ENCODE results near the gene ZFR.
A peak's percentile ranks its signal among the peaks of the same experiment; 100 is the strongest.
"Not testable (repeated sequence)": the region's sequence is repeated elsewhere in the genome, so short reads cannot be mapped to it uniquely, and the experiment has no call there.

Gene ZFR

DNA sequence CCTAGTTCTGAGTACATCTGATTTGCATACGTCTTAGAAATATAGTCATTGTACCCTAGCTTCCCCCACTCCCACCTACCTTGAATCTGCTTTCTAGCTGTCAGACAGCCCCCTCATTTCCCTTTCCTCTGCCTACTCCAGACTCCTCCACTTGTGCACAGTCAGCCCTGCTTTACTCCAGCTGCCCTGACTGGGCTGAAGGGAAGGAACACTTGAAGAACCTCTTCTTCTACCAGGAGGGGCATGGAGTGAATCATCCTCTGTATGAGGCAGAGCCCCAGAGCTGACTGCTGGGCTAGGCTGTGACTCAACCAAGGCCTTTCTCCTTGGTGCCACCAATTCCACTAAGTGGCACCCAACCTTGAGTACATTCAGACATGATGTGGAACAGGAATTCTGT is 18.1 kb upstream of the ZFR start:
- no peaks in the 10 kb centered on the region for H3K27me3 Mint-ChIP-seq
- H3K36me3 Mint-ChIP-seq (ENCODE audit: low read depth): no peaks in the 10 kb centered on the region
- H3K9me3 Mint-ChIP-seq: no peaks in the 10 kb centered on the region
- no peak overlapping the region for H3K27ac Mint-ChIP-seq
- intact Hi-C loops (cut with micrococcal nuclease): no loop called here
- peaks cover 5% of the 10 kb centered on the region for H3K4me1 Mint-ChIP-seq (ENCODE audit: low read depth)
- no peak overlapping the region for H3K4me3 Mint-ChIP-seq

DNA sequence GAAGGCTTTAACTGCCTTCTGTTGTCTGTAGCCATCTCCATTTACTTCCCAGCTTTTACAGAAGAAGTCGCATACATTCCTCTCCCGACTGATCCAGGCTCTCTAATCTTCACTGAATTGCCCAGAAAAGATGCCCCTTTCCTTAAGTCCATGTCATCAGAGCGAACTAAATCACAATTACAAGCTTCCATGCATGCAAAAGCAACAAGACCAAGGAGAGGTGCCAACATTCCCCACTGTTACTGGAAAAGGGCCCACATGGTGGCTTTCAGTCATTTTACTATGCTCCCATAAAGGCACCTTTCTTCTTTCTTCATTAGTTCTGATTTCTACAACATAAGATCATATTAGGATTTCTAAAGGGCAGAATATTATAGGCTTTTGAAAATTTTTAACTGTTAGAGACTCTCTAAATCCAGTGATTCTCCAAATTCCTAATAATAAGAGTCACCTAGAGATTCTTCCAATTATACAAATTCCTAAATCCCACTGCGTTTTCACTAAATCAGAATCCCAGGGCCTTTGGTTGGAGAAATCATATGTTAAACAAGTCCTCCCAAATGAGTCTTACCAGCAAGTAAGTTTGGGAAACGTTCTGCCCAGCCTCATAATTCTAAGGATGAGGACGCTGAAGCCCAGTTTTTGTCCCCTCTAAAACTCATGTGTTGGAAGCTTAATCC is 17.0 kb upstream of the ZFR start:
- Mint-ChIP-seq H3K4me1 (ENCODE audit: low read depth) (peaks cover 5% of the 10 kb centered on the region), H3K9me3 (no peaks in the 10 kb centered on the region), H3K27ac (no peak overlapping the region), H3K27me3 (no peaks in the 10 kb centered on the region), H3K36me3 (ENCODE audit: low read depth) (no peaks in the 10 kb centered on the region), H3K4me3 (no peak overlapping the region)
- intact Hi-C loops (cut with micrococcal nuclease): no loop called here

DNA sequence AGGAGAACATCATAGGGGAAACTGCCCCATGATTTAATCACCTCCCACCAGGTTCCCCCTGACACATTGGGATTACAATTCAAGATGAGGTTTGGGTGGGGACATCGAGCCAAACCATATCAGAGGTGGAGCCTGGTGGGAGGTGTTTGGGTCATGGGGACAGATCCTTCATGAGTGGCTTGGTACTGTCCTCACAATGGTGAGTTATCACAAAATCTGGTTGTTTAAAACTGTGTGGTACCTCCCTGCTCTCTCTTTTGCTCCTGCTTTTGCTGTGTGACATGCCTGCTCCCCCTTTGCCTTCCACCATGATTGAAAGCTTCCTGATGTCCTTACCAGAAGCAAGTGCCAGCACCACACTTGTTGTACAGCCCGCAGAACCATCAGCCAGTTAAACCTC is 16.2 kb upstream of the ZFR start:
- H3K27ac Mint-ChIP-seq: no peak overlapping the region
- intact Hi-C loops (cut with micrococcal nuclease): no loop called here
- H3K9me3 Mint-ChIP-seq: no peaks in the 10 kb centered on the region
- H3K4me1 Mint-ChIP-seq (ENCODE audit: low read depth): peaks cover 5% of the 10 kb centered on the region
- H3K36me3 Mint-ChIP-seq (ENCODE audit: low read depth): no peaks in the 10 kb centered on the region
- H3K4me3 Mint-ChIP-seq: no peak overlapping the region
- H3K27me3 Mint-ChIP-seq: no peaks in the 10 kb centered on the region

DNA sequence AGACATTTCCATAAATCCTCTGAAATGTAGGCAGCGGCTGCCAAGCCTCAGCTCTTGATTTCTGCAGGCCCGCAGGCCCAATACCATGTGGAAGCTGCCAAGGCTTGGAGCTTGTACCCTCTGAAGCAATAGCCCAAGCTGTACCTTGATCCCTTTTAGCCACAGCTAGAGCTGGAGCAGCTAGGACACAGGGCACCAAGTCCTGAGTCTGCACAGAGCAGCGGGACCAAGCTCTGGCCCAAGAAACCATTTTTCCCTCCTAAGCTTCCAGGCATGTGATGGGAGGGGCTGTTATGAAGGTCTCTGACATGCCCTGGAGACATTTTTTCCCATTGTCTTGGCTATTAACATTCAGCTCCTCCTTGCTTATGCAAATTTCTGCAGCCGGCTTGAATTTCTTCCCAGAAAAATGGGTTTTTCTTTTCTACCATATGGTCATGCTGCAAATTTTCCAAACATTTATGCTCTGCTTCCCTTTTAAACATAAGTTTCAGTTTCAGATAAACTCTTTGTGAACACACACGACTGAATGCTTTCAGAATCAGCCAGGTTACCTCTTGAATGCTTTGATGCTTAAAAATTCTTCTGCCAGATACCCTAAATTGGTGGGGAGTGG is 14.4 kb upstream of the ZFR start:
- intact Hi-C loops (cut with micrococcal nuclease): no loop called here
- no peak overlapping the region for H3K4me3 Mint-ChIP-seq
- H3K36me3 Mint-ChIP-seq (ENCODE audit: low read depth): no peaks in the 10 kb centered on the region
- H3K27me3 Mint-ChIP-seq: no peaks in the 10 kb centered on the region
- no peak overlapping the region for H3K27ac Mint-ChIP-seq
- H3K9me3 Mint-ChIP-seq: no peaks in the 10 kb centered on the region
- peaks cover 5% of the 10 kb centered on the region for H3K4me1 Mint-ChIP-seq (ENCODE audit: low read depth)

DNA sequence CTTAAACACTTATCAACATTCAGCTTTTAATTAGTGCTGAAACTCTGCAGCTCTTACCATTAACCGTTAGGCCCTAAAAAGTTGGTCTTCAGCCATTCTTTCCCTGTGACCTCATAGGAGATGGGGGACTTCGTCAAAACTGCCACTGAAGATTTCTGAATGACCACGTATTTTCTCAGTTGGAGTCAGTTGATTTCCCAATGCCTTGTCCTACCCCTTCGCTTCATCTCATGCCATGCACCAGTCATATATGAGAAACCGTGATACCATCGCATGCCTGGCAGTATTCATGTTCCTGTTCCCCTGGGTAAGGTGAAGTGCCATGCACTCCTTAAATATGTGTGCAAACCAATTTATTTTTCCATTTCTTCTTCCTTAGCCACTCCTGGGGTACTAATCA is 10.8 kb upstream of the ZFR start:
- Mint-ChIP-seq H3K36me3 (ENCODE audit: low read depth) (no peaks in the 10 kb centered on the region), H3K9me3 (no peaks in the 10 kb centered on the region), H3K27ac (peak overlapping the region; percentile 34), H3K4me1 (ENCODE audit: low read depth) (no peaks in the 10 kb centered on the region), H3K4me3 (no peak overlapping the region), H3K27me3 (no peaks in the 10 kb centered on the region)
- intact Hi-C loops (cut with micrococcal nuclease): no loop called here

DNA sequence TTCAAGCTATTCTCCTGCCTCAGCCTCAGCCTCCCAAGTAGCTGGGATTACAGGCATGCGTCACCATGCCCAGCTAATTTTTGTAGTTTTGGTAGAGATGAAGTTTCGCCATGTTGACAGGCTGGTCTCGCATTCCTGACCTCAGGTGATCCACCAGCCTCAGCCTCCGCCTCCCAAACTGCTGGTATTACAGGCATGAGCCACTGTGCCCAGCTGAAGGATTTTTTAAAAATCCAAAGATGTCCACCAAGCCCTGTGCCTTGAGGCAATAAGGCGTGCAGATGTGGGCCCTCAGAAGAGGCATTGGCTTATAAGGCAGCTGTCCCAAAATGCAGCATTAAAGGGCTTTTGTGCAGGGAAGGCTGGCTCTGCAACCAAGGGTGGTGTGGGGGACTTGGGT is 10.3 kb upstream of the ZFR start:
- no peaks in the 10 kb centered on the region for H3K4me1 Mint-ChIP-seq (ENCODE audit: low read depth)
- intact Hi-C loops (cut with micrococcal nuclease): no loop called here

DNA sequence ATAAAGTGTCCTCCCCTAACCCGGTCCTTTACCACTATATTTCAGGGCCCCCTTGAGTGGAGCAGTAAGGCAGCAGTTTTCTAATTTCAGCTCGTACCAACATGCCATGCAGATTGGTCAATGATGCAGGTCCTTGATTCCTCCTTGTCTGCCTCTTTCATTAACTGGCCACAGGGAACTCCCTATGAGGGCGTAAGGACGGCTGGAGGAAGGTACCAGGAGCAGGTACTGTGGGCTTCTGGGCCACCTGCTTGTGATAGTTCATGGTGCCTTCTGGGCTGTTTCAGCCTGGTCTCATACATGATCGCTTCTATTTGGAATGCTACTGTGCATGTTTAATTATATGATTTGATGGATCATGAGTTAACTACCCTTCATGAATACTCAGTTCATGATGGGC is 9.4 kb upstream of the ZFR start:
- no peak overlapping the region for H3K4me3 Mint-ChIP-seq

More for the DNA sequence above, 10.3 kb upstream of the ZFR start:
- H3K4me3 Mint-ChIP-seq: no peak overlapping the region
- H3K9me3 Mint-ChIP-seq: no peaks in the 10 kb centered on the region
- H3K27me3 Mint-ChIP-seq: no peaks in the 10 kb centered on the region
- no peak overlapping the region for H3K27ac Mint-ChIP-seq
- no peaks in the 10 kb centered on the region for H3K36me3 Mint-ChIP-seq (ENCODE audit: low read depth)

DNA sequence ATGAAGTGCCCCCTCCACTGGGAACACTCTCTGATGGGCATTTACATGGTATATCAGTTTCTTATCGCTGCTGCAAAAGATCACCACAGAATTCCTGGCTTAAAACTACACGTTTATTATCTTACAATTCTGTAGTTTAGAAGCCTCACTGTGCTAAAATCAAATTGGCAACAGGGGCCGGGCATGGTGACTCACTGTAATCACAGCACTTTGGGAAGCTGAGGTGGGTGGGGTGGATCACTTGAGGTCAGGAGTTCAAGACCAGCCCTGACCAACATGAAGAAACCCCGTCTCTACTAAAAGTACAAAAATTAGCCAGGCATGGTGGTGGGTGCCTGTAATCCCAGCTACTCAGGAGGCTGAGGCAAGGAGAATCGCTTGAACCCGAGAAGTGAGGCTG is 7.8 kb upstream of the ZFR start:
- H3K27ac Mint-ChIP-seq; intact Hi-C loops (cut with micrococcal nuclease); H3K9me3 Mint-ChIP-seq; H3K27me3 Mint-ChIP-seq; H3K4me3 Mint-ChIP-seq; H3K4me1 Mint-ChIP-seq (ENCODE audit: low read depth); H3K36me3 Mint-ChIP-seq (ENCODE audit: low read depth): not testable (repeated sequence)

More for the DNA sequence above, 9.4 kb upstream of the ZFR start:
- no peak overlapping the region for H3K27ac Mint-ChIP-seq
- intact Hi-C loops (cut with micrococcal nuclease): no loop called here
- no peaks in the 10 kb centered on the region for H3K27me3 Mint-ChIP-seq
- H3K4me1 Mint-ChIP-seq (ENCODE audit: low read depth): no peaks in the 10 kb centered on the region
- no peaks in the 10 kb centered on the region for H3K9me3 Mint-ChIP-seq
- no peaks in the 10 kb centered on the region for H3K36me3 Mint-ChIP-seq (ENCODE audit: low read depth)

DNA sequence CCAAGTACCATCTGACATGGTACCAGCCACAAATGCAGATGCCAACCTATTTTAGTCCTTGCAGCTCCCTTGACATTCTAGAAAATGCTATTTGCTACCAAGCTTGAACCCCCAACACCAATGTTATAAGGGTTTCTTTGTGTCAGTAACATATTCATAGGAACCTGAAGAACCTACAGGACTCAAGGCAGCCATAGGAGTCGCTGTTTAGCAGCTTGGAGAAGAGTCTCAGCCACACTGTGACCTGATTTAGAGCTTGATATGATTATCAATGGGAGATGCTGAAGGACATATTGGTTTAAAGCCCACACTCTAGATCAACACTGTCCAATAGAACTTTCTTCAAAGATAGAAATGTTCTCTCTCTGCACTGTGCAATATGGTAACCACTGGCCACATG is 6.4 kb upstream of the ZFR start:
- intact Hi-C loops (cut with micrococcal nuclease): no loop called here
- H3K9me3 Mint-ChIP-seq: no peaks in the 10 kb centered on the region
- H3K27ac Mint-ChIP-seq: no peak overlapping the region
- H3K4me1 Mint-ChIP-seq (ENCODE audit: low read depth): peaks cover 10% of the 10 kb centered on the region
- no peaks in the 10 kb centered on the region for H3K27me3 Mint-ChIP-seq
- no peaks in the 10 kb centered on the region for H3K36me3 Mint-ChIP-seq (ENCODE audit: low read depth)
- H3K4me3 Mint-ChIP-seq: no peak overlapping the region

DNA sequence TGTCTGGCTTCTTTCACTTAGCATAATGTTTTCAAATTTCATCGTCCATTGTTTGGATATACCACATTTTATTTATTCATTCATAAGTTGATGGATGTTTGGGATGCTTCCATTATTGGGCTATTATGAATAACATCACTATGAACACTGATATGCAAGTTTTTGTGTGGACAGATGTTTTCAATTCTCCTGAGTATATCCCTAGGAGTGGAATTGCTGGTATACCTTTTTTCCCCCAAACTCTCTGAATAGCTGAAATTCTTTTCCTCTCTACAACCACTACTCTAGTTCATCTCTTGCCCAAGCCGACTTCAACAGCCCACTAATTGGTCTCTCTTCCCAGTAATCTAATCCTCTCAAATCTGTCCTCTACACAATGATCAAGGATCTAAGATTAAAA is 4.7 kb upstream of the ZFR start:
- intact Hi-C loops (cut with micrococcal nuclease): loop anchor here (10.0 kb wide), 1 partner anchor 274 kb away; the partner anchor contains the start of gene GOLPH3
- Mint-ChIP-seq H3K4me1 (ENCODE audit: low read depth) (peaks cover 22% of the 10 kb centered on the region), H3K4me3 (no peak overlapping the region), H3K27me3 (no peaks in the 10 kb centered on the region), H3K27ac (no peak overlapping the region), H3K9me3 (no peaks in the 10 kb centered on the region), H3K36me3 (ENCODE audit: low read depth) (no peaks in the 10 kb centered on the region)

DNA sequence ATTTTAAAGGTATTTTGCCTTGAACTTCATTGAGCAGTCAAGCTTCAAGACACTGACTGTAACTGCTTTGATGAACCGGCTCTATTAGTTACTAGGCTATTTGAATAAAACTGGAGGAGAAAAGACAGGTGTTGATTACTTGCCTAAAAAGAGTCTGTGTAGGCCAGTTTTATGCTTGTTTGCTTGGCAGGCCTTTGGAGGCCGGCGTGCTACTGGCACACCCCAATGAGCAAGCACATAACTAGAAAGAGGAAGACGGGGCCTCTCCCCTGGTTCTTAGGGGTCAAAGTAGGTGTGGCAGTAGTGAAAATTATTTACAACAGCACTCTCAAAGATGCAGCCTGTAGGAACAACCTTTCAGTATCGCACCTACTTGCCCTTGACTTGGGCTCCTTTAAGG is 2.1 kb upstream of the ZFR start:
- no peak overlapping the region for H3K4me3 Mint-ChIP-seq
- H3K9me3 Mint-ChIP-seq: no peaks in the 10 kb centered on the region
- H3K27me3 Mint-ChIP-seq: no peaks in the 10 kb centered on the region
- H3K4me1 Mint-ChIP-seq (ENCODE audit: low read depth): peaks cover 36% of the 10 kb centered on the region
- peak overlapping the region; percentile 67 for H3K27ac Mint-ChIP-seq
- H3K36me3 Mint-ChIP-seq (ENCODE audit: low read depth): no peaks in the 10 kb centered on the region
- intact Hi-C loops (cut with micrococcal nuclease): loop anchor here (10.0 kb wide), 1 partner anchor 272 kb away; the partner anchor contains the start of gene GOLPH3

DNA sequence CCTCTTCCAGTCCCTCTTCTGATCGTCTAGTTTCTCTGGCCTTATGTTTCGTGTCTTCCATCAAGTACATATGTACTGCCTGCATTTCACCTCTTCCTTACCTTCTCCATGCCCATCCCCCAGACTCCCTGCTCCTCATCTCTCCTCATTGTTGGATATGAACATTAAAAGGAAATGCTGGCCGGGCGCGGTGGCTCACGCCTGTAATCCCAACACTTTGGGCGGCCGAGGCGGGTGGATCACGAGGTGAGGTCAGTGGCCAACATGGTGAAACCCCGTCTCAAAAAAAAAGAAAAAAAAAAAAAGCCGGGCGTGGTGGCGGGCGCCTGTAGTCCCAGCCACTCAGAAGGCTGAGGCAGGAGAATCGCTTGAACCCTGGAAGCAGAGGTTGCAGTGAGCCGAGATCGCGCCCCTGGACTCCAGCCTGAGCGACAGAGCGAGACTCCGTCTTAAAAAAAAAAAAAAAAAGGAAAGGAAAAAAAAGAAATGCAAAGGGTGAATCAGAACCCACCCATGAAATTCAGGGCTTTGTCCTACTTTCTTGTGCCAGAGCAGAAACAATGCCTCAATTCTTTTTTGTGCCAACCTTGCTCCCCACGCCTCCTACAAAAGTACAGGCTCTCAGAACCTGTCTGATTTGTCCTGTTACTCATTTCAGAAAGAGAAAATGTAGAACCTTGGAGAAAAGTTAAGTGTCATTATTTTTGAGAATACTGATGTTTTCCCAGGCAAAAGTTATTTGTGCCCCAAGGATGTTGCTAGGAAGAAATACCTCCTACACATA is 1.5 kb upstream of the ZFR start:
- Mint-ChIP-seq H3K4me3 (no peak overlapping the region), H3K4me1 (ENCODE audit: low read depth) (peaks cover 36% of the 10 kb centered on the region), H3K36me3 (ENCODE audit: low read depth) (no peaks in the 10 kb centered on the region), H3K9me3 (no peaks in the 10 kb centered on the region), H3K27me3 (no peaks in the 10 kb centered on the region), H3K27ac (peak overlapping the region; percentile 83)
- intact Hi-C loops (cut with micrococcal nuclease): loop anchor here (10.0 kb wide), 1 partner anchor 271 kb away; the partner anchor contains the start of gene GOLPH3

DNA sequence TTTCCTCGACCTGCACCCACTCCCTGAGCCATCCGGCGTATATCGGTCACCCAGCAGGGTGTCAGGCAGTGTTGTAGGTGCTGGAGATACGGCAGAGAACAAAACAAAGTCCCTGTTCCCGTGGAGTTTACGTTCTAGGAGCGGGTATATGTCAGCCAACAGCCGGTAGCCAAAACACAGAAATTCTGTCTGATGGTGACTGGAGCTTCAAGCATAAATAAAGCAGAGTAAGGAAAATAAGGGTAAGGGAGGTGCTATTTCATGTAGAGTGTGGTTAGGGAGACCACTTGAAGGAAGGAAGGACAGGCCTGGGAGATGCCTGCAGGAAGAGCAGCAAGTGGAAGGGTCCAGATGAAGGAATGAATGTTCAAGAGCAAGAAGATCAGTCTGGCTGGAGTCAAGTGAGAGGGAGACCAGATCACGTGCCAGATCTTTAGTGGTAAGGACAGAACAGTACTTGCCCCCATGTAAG is 783 bp upstream of the ZFR start:
- no peaks in the 10 kb centered on the region for H3K36me3 Mint-ChIP-seq (ENCODE audit: low read depth)
- H3K27ac Mint-ChIP-seq: peak overlapping the region; percentile 83
- no peaks in the 10 kb centered on the region for H3K27me3 Mint-ChIP-seq
- intact Hi-C loops (cut with micrococcal nuclease): loop anchor here (10.0 kb wide), 1 partner anchor 271 kb away; the partner anchor contains the start of gene GOLPH3
- H3K4me3 Mint-ChIP-seq: no peak overlapping the region
- H3K4me1 Mint-ChIP-seq (ENCODE audit: low read depth): peaks cover 36% of the 10 kb centered on the region
- H3K9me3 Mint-ChIP-seq: no peaks in the 10 kb centered on the region
